H1 (cell line): ENCODE results near the gene RNF2.

ENCODE experiments used
- ASH2L ChIP-seq: fragments of 200-600, 300-600 bp; sonication (generic); IDR thresholded peaks from one replicate; pipeline ENCODE4 v1.7.1; 2017; ENCODE audit warnings: low read length
- BCL11A ChIP-seq, 2 experiments: IDR thresholded peaks; one replicate each; pipeline ENCODE4 v1.6.1; 2011; ENCODE audit warnings: low read depth in 2 of 2, low read length in 2 of 2, mild to moderate bottlenecking in 2 of 2
- CREB1 ChIP-seq: IDR thresholded peaks from 2 replicates; pipeline ENCODE4 v1.6.1; 2012; ENCODE audit warnings: inconsistent platforms
- EGR1 ChIP-seq: IDR thresholded peaks from 2 replicates; pipeline ENCODE4 v1.6.1; 2011; ENCODE audit warnings: low read depth, low read length, borderline replicate concordance
- EP300 ChIP-seq, 2 experiments: IDR thresholded peaks; 1 replicate in 1 of 2; 2 replicates in 1 of 2; pipeline ENCODE4 v1.6.1; 2011 to 2012; ENCODE audit warnings: low read depth in 2 of 2, low read length in 2 of 2, mild to moderate bottlenecking in 2 of 2, borderline replicate concordance in 1 of 2, inconsistent platforms in 1 of 2, moderate library complexity in 1 of 2
- EZH2 ChIP-seq: fragments of 200-600 bp; sonication (generic); IDR thresholded peaks from 2 replicates; pipeline ENCODE4 v1.7.1; 2012; ENCODE audit warnings: low read depth, mild to moderate bottlenecking, moderate library complexity, low read length, inconsistent platforms; ENCODE audit not compliant: severe bottlenecking
- JUN ChIP-seq: IDR thresholded peaks from 2 replicates; pipeline ENCODE4 v1.6.1; 2011; ENCODE audit warnings: low read depth, mild to moderate bottlenecking, improper control_type of control experiment, low read length
- POLR2AphosphoS5 ChIP-seq: IDR thresholded peaks from 2 replicates; pipeline ENCODE4 v1.6.1; 2011; ENCODE audit warnings: low read depth, low read length
- SP1 ChIP-seq: IDR thresholded peaks from 2 replicates; pipeline ENCODE4 v1.6.1; 2011; ENCODE audit warnings: low read depth, low read length
- YY1 ChIP-seq: IDR thresholded peaks from 2 replicates; pipeline ENCODE4 v1.6.1; 2011; ENCODE audit warnings: low read depth, mild to moderate bottlenecking, low read length
- TF ChIP-seq, protein P1 (sequence below), 3 experiments: IDR thresholded peaks; 1 replicate in 2 of 3; 2 replicates in 1 of 3; pipeline versions ENCODE4 v1.5.1 to v1.6.1; 2011; ENCODE audit warnings: low read length in 3 of 3, mild to moderate bottlenecking in 3 of 3, inconsistent platforms in 2 of 3, low read depth in 1 of 3, moderate library complexity in 1 of 3; ENCODE audit not compliant: insufficient read depth in 1 of 3; ENCODE audit errors: control extremely low read depth in 1 of 3

DNA sequence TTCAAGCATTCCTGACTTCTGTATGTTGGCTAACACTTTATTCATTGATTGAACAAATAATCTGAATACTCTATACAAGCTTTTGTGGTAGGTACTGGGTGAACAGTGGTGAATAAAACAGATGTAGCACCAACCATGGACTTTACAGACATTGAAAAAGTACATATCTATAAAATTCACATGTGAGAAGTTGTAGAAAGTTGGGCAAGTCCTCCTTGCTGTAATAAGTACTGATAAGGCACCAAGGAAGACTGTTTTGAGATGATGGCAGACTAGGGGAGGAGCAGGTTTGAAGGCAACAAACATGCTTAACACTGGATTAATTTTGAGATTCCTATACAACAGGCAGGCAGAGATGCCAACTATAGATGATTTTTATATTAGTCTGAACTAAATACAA is 42.4 kb downstream of the RNF2 start:
- no peak for TF ChIP-seq BCL11A (IDR thresholded peaks at IDR 0.05; ENCODE audit: low read depth in 2 of 2, low read length in 2 of 2)
- no peak for TF ChIP-seq SP1
- TF ChIP-seq YY1, result no peak
- TF ChIP-seq, protein P1, sequence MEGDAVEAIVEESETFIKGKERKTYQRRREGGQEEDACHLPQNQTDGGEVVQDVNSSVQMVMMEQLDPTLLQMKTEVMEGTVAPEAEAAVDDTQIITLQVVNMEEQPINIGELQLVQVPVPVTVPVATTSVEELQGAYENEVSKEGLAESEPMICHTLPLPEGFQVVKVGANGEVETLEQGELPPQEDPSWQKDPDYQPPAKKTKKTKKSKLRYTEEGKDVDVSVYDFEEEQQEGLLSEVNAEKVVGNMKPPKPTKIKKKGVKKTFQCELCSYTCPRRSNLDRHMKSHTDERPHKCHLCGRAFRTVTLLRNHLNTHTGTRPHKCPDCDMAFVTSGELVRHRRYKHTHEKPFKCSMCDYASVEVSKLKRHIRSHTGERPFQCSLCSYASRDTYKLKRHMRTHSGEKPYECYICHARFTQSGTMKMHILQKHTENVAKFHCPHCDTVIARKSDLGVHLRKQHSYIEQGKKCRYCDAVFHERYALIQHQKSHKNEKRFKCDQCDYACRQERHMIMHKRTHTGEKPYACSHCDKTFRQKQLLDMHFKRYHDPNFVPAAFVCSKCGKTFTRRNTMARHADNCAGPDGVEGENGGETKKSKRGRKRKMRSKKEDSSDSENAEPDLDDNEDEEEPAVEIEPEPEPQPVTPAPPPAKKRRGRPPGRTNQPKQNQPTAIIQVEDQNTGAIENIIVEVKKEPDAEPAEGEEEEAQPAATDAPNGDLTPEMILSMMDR (IDR thresholded peaks at IDR 0.05; ENCODE audit: control extremely low read depth in 1 of 3, insufficient read depth in 1 of 3, low read depth in 1 of 3, low read length in 3 of 3), result no peak
- TF ChIP-seq EGR1, result no peak
- no peak for TF ChIP-seq POLR2AphosphoS5
- TF ChIP-seq CREB1, result no peak
- TF ChIP-seq EZH2, result no peak
- no peak for TF ChIP-seq ASH2L
- TF ChIP-seq EP300 (IDR thresholded peaks at IDR 0.05; ENCODE audit: borderline replicate concordance in 1 of 2, low read depth in 2 of 2, low read length in 2 of 2), result no peak
- TF ChIP-seq JUN, result no peak
